Measurements from ENCODE around the gene MUC5AC.

DNA sequence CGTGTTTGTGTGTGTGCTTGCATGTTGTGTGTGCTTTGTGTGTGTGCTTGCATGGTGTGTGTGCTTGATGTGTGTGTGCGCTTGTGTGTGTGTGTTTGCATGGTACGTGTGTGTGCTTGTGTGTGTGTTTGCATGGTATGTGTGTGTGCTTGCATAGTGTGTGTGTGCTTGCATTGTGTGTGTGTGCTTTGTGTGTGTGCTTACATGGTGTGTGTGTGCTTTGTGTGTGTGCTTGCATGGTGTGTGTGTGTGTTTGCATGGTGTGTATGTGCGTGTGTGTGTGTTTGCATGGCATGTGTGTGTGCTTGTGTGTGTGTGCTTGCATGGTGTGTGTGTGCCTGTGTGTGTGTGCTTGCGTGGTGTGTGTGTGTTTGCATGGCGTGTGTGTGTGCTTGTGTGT lies 10.0 kb upstream of the MUC5AC start:
- TF ChIP-seq POLR2A (IDR thresholded peaks at IDR 0.05) (no peak), POLR2AphosphoS5 (IDR thresholded peaks at IDR 0.05; ENCODE audit: insufficient read depth in 1 of 2, low read depth in 1 of 2) (no peak)
- TF ChIP-seq, protein P1, sequence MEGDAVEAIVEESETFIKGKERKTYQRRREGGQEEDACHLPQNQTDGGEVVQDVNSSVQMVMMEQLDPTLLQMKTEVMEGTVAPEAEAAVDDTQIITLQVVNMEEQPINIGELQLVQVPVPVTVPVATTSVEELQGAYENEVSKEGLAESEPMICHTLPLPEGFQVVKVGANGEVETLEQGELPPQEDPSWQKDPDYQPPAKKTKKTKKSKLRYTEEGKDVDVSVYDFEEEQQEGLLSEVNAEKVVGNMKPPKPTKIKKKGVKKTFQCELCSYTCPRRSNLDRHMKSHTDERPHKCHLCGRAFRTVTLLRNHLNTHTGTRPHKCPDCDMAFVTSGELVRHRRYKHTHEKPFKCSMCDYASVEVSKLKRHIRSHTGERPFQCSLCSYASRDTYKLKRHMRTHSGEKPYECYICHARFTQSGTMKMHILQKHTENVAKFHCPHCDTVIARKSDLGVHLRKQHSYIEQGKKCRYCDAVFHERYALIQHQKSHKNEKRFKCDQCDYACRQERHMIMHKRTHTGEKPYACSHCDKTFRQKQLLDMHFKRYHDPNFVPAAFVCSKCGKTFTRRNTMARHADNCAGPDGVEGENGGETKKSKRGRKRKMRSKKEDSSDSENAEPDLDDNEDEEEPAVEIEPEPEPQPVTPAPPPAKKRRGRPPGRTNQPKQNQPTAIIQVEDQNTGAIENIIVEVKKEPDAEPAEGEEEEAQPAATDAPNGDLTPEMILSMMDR (IDR thresholded peaks at IDR 0.05), result no peak
